Mammary epithelial cell (primary cell): Measurements from ENCODE around the gene TGIF1.

ENCODE experiments used
- CTCF ChIP-seq, 2 donors: IDR thresholded peaks in 1 of 2; conservative IDR thresholded peaks in 1 of 2; 2 replicates each; pipeline ENCODE4 v1.5.1; 2011 to 2012; ENCODE audit warnings: inconsistent platforms in 2 of 2, low read length in 2 of 2, mild to moderate bottlenecking in 2 of 2, control low read depth in 1 of 2, low read depth in 1 of 2; ENCODE audit not compliant: insufficient read depth in 1 of 2; ENCODE audit errors: extremely low read depth in 1 of 2
- EZH2 ChIP-seq: IDR thresholded peaks from 2 replicates; pipeline ENCODE4 v1.6.1; 2012; ENCODE audit warnings: low read length, inconsistent platforms, borderline replicate concordance

DNA sequence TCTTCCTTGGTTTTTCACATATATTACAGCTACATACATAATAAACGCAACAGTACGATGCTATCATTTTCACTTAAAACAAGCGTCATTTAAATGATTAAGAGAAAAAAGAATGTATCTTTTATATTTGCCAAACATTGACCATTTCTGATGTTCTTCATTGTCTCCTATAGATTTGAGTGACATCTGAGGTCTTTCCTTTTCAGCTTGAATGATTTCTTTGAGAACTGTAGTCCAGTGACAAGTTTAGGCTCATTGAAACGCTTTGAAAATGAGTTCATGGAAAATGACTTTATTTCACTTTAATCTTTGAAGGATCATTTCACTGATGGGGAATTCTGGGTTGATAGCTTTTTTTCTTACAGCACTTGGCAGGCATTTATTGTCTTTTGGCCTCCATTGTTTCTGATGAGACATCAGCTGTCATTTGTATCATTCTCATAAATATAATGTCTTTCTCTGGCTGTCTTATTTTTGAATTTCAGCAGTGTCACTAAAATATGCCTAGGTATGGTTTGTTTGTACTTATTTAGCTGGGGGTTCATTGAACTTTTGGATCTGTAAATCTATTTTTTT is 10.9 kb downstream of the TGIF1 start:
- TF ChIP-seq CTCF (conservative IDR thresholded peaks at IDR 0.05 in 1 of 2, IDR thresholded peaks at IDR 0.05 in 1 of 2; ENCODE audit: extremely low read depth in 1 of 2, insufficient read depth in 1 of 2, low read depth in 1 of 2, low read length in 2 of 2) (no peak), EZH2 (no peak)
